IPS DF 6.9 (cell line): ENCODE data around the gene PCBP4.

Source experiments
- DNase-seq: peaks from one replicate; pipeline ENCODE4 v3.0.0-alpha.2; 2013; ENCODE audit warnings: low read depth, low spot score
- H3K27ac ChIP-seq: one replicate; pipeline ENCODE4 v1.5.1; 2013; ENCODE audit warnings: low read length, control low read depth
- H3K27me3 ChIP-seq: 2 replicates; pipeline ENCODE4 v1.6.1; 2013; ENCODE audit warnings: mild to moderate bottlenecking, low read length; ENCODE audit not compliant: control insufficient read depth, insufficient read depth
- H3K36me3 ChIP-seq: 2 replicates; pipeline ENCODE4 v1.6.1; 2013; ENCODE audit warnings: low read length; ENCODE audit not compliant: control insufficient read depth, insufficient read depth
- H3K4me1 ChIP-seq: 2 replicates; pipeline ENCODE4 v1.6.1; 2013; ENCODE audit warnings: low read length; ENCODE audit not compliant: control insufficient read depth, insufficient read depth
- H3K4me3 ChIP-seq: 2 replicates; pipeline ENCODE4 v1.5.1; 2013; ENCODE audit warnings: mild to moderate bottlenecking, low read length
- H3K9me3 ChIP-seq: 2 replicates; pipeline ENCODE4 v1.6.1; 2013; ENCODE audit warnings: low read length, inconsistent platforms; ENCODE audit not compliant: control insufficient read depth, insufficient read depth
- WGBS: extraction: QIAGEN DNeasy Blood & Tissue Kit; methylation state at CpG from one replicate; pipeline ENCODE4 v1.1.7; 2013; ENCODE audit warnings: mixed read lengths, missing lambda C conversion rate; ENCODE audit not compliant: insufficient read length, insufficient coverage; 5-methylcytosine and 5-hydroxymethylcytosine counted together

PCBP4 gene

DNA sequence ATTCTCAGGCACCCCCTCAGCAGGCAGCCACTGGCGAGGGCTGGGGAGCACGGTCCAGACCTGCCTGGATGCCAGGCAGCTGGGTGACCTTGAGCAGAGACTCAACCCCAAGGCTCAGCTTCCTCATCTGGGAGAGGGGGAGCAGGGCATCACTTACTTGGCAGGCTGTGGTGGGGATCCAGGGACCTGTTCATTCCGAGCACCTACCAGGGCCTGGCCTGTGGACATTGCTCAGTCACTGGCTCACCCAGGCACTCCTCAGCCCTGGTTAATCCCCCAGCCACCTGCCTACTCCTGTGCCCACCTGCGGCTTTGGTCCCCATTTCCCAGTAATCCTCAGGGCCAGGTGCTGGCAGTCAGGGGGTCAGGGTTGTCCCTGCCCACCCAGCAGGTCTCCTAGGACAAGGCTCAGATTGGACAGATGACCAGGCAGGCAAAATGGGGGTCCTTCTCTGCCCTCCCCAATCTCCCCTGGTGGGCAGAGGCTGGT is 37.7 kb upstream of the PCBP4 start:
- H3K27ac ChIP-seq: no peak overlapping the region
- H3K9me3 ChIP-seq: no peaks in the 10 kb centered on the region
- WGBS: no CpG with 5 or more reads among the region's 4 CpGs
- H3K27me3 ChIP-seq: no peaks in the 10 kb centered on the region
- H3K4me3 ChIP-seq: no peak overlapping the region
- H3K4me1 ChIP-seq: peaks cover 12% of the 10 kb centered on the region
- no peaks in the 10 kb centered on the region for H3K36me3 ChIP-seq
- DNase-seq: no peak

DNA sequence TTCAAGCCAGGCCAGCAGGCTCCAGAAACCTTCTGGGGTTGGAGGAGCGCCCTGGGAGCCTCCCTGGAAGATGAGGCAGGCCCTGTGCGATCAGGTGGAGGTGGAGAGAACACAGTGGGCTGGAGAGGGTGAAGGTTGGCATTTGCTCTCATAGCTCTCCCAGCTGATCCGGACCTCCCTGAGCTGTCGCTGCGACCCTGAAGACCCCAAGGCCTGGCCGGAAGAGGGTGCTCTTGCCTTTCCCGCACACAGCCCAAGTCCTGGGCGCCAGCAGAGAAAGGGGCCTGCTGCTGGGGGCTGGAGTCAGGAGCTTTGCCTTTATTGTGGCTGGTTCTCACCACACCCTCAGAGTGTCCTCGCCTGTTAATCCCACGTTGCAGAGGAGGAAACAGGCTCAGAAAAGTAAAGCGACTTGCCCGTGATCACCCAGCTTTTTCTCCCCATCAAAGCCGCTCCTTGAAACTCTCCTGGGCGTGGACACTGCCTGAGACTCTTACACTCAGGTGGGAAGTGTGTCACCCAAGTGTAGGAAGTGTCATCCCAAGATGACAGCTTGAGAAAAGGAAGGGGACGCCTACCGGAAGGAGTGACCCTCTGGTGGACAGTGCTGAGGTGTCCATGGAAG is 37.0 kb upstream of the PCBP4 start:
- no peak overlapping the region for H3K4me3 ChIP-seq
- no peaks in the 10 kb centered on the region for H3K27me3 ChIP-seq
- peaks cover 12% of the 10 kb centered on the region for H3K4me1 ChIP-seq
- no peaks in the 10 kb centered on the region for H3K36me3 ChIP-seq
- H3K27ac ChIP-seq: no peak overlapping the region
- H3K9me3 ChIP-seq: no peaks in the 10 kb centered on the region
- DNase-seq: no peak
- WGBS: no CpG with 5 or more reads among the region's 16 CpGs

DNA sequence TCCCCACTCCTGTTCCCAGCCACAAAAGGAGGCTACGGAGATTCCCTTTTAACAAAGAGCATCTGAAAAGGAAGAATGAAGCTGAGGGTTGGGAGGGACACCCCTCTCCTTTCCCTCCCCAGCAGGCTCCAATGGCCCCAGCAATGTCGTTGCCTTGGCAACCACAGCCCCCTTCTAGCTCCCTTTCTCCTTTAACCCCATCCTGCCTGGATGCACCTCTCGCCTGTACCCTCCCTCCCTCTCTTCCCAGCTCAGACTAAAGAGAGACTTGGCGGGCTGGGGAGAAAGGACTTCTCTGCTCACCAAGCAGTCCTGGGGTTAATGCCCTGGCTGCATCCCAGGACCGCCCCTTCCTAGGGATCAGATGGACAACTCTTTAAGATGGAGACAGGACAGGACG is 35.5 kb upstream of the PCBP4 start:
- Histone ChIP-seq H3K9me3 (no peaks in the 10 kb centered on the region), H3K27me3 (no peaks in the 10 kb centered on the region), H3K36me3 (no peaks in the 10 kb centered on the region), H3K4me1 (peaks cover 16% of the 10 kb centered on the region), H3K27ac (no peak overlapping the region), H3K4me3 (no peak overlapping the region)
- DNase-seq: no peak
- no CpG with 5 or more reads among the region's 6 CpGs for WGBS

DNA sequence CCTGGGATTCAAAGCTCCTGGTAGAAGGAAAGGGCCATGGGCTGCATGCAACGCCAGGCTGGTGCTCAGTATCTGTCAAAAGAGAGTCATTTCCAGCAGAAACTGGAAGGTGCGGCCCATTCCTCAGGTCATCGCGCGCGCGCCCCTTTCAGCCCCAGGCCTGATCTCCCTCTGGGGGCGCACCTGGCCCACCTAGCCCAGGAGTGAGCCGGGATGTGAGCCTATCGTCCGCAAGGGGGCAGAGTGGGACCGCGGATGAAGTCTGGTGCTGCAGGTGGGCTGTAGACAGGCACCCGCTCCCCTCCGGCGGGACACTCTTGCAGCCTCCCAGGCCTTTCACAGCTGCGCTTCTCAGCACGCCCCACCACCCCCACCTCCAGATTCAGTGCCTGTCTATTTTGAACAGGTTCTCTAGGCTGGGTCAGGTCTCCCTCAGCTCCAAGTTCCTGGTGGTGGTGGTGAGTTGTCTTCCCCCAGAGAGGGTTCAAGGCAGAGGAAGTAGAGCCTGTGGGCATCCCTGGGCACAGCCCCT is 34.3 kb upstream of the PCBP4 start:
- H3K27me3 ChIP-seq: no peaks in the 10 kb centered on the region
- H3K4me3 ChIP-seq: no peak overlapping the region
- H3K4me1 ChIP-seq: peaks cover 16% of the 10 kb centered on the region
- WGBS: no CpG with 5 or more reads among the region's 18 CpGs
- peak; percentile 90 for DNase-seq
- no peak overlapping the region for H3K27ac ChIP-seq
- H3K9me3 ChIP-seq: no peaks in the 10 kb centered on the region
- H3K36me3 ChIP-seq: no peaks in the 10 kb centered on the region

DNA sequence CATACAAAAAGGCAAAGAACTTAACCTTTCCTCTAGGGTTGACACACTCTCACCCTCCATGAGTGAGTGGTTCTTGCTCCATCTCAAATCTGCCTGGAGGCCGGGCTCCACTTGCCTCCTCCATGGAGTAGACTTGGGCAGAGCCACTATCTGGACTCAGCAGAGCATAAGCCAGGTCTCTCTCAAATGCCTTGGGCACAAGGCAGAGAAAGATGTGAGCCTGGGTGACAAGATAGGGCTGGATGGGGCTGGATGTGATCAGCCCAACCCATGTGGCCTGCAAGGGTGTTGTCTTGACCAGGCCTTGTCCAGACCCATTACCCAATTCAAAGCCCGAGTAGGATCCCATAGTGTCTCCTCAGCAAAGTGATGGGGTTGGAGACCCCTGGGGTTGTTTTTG is 32.6 kb upstream of the PCBP4 start:
- no peak for DNase-seq
- H3K9me3 ChIP-seq: no peaks in the 10 kb centered on the region
- H3K36me3 ChIP-seq: 0 out of 2 replicates have a peak, but pooled peaks cover 1% of the 10 kb centered on the region
- H3K27ac ChIP-seq: no peak overlapping the region
- H3K27me3 ChIP-seq: no peaks in the 10 kb centered on the region
- H3K4me1 ChIP-seq: peaks cover 5% of the 10 kb centered on the region
- WGBS: no CpG with 5 or more reads among the region's 2 CpGs
- no peak overlapping the region for H3K4me3 ChIP-seq

DNA sequence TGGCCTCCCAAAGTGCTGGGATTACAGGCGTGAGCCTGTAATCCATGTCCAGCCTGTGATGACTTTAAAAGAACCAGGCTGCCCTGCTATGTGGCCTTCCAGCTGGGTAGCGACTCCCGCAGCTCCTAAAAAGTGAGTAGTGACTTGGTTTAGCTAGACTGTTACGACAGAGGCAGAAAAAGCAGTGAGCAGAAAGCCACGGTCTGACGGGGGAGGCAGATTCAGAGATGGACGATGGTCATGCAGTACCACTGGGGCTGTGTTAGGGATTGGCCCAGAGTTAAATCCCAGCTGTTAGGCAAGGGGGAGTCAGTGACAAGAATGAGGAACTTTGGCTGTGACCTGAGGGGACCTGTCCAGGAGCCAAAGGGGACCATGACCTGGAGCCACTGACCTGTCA is 31.5 kb upstream of the PCBP4 start:
- no peak for DNase-seq
- Histone ChIP-seq H3K36me3 (peaks cover 12% of the 10 kb centered on the region), H3K4me3 (no peak overlapping the region), H3K27me3 (no peaks in the 10 kb centered on the region), H3K9me3 (no peaks in the 10 kb centered on the region), H3K27ac (no peak overlapping the region), H3K4me1 (peaks cover 6% of the 10 kb centered on the region; the same call in 1 of the 2 replicates)
- WGBS: no CpG with 5 or more reads among the region's 7 CpGs

DNA sequence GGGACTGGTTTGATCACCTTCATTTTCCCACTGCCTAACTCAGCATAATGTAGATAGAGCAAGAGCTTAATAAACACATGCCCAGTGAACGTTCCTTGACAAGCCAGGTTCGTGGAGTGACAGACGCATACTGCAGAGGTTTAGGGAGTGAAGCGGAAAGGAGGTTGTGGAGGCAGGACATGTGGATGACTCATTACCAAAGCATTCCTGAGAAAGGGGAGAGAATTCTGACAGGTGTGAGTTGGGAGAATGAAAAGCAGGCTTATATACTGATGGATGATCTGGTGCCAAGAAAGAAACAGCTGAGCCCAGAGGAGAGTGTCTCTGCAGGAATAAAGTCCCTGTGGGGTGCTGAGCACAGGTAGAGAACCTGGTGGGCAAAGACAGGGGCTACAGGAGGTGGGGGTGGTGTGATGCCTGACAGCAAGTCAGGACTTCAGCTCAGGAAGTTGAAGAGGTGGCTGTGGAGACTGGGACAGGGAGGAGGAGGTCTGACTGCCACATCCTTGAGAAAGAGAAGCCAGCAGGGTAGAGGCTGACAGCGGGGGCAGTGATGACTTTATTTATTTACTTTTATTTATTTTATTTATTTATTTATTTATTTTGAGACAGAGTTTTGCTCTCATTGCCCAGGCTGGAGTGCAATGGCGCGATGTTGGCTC is 30.8 kb upstream of the PCBP4 start:
- Histone ChIP-seq H3K36me3 (peaks cover 17% of the 10 kb centered on the region), H3K27ac (no peak overlapping the region), H3K9me3 (no peaks in the 10 kb centered on the region), H3K27me3 (no peaks in the 10 kb centered on the region), H3K4me1 (peaks cover 6% of the 10 kb centered on the region; the same call in 1 of the 2 replicates), H3K4me3 (no peak overlapping the region)
- no peak for DNase-seq
- no CpG with 5 or more reads among the region's 7 CpGs for WGBS

DNA sequence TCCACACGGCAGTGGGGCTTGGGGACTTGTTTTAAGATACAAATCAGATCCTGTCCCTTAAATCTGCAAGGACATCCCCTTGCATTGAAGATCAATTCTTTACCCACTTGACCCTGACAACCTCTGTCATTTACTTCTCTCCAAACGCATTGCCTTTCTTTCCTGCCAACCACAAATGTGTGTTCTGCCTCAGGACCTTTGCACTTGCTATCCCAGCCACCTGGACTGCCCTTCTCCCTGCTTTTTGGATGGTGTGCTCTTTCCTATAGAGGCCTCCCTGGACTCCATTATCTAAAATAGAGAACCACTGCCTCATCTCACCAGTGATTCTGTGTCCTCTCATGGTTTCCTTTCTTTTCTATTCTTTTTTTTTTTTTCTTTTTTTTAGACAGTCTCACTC is 29.9 kb upstream of the PCBP4 start:
- Histone ChIP-seq H3K27ac (no peak overlapping the region), H3K4me1 (peaks cover 6% of the 10 kb centered on the region), H3K27me3 (no peaks in the 10 kb centered on the region), H3K4me3 (no peak overlapping the region), H3K36me3 (peaks cover 24% of the 10 kb centered on the region), H3K9me3 (no peaks in the 10 kb centered on the region)
- DNase-seq: no peak
- WGBS: no CpG with 5 or more reads among the region's 2 CpGs

DNA sequence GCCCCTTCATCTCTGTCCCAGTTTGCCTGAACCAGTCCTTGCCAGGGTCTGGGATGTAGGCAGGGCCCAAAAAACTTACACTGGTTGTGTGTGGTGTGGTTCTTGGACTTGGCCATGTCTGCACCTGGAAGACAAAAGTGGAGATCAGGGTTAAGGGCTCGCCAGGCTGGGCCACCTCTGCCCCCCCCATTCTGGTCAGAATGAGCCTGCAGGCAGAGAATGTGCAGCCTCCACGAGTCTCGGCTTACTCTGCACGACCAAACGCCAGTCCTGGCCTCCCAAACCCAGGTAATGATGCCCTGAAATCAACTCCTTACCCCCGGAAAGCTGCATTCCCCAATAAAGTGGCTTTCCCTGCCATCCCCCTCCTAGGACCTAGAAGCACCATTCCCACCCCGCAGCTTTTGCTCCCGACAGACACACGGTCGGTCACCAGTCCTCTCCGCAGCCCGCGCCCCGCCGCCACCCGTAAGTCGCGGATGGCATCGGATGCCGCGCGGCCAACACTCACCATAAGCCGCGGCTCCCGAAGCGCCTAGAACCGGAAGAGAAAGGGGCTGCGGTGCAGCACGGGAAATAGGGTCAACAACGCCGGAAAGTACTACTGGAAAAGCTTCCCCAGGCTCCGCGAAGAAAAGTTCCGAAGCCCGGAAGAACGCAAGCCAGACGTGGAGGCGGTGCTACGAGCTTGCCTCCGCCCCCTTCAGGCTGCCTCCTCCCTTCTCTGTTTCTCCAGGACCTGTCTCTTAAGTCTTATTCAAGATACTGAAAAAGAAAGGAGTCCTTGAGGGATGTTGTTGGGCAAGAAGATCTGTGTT is 28.3 kb upstream of the PCBP4 start, which contains the start of gene RPL29:
Gene RPL29 (minus strand): TSS at position 550 of the 818 bp plus-strand sequence. CDS start 434 bp downstream, at position 116.
- no peak within 1 kb of the TSS for H3K27ac ChIP-seq
- no CpG with 5 or more reads among the region's 40 CpGs for WGBS
- H3K4me3 ChIP-seq: peak within 1 kb of the TSS; percentile 91

DNA sequence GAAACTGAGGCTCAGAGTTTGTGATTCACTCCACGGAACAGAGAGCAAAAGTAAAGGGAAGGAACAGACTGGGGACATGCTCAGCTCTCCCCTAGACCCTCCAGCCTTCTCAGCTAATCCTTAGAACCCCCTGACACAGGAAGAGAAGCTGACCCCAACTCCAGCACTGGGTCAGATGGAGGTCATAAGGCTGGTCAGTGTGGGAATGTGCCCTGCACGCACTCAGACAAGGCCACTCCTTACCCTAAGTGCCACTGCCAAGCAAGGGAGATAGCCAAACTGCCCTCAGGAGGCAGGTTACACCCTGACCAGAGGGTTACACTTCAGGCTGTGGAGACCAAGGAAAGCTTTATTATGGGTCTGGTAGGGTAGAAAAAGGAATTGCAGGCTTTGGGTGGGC is 27.3 kb upstream of the PCBP4 start:
- Histone ChIP-seq H3K9me3 (no peaks in the 10 kb centered on the region), H3K27me3 (no peaks in the 10 kb centered on the region), H3K27ac (no peak overlapping the region), H3K4me3 (peak overlapping the region; percentile 4; the same call in 1 of the 2 replicates), H3K4me1 (peaks cover 6% of the 10 kb centered on the region), H3K36me3 (peaks cover 27% of the 10 kb centered on the region)
- no CpG with 5 or more reads among the region's 2 CpGs for WGBS
- no peak for DNase-seq

More for the DNA sequence above, 28.3 kb upstream of the PCBP4 start, which contains the start of gene RPL29:
- Histone ChIP-seq H3K36me3 (peaks cover 27% of the 10 kb centered on the region), H3K9me3 (no peaks in the 10 kb centered on the region), H3K27me3 (no peaks in the 10 kb centered on the region), H3K4me1 (peaks cover 6% of the 10 kb centered on the region)
- peak; percentile 92 for DNase-seq
